H1 (cell line): ENCODE data around the gene TSPAN1. TPM values are rescaled to one million over a fixed set of nuclear protein-coding genes. Genes with fewer than 3 reads are reported as not detected.

ENCODE experiments used
- CTCF ChIA-PET: fragments of 300-600 bp; sonication (Branson Sonifier 250); formaldehyde crosslinking; loops from one replicate; lab custom pipeline; 2021; ENCODE audit not compliant: partially characterized antibody; lab: Charles Lee
- POLR2A ChIA-PET: fragments of 300-600 bp; sonication (Branson Sonifier 250); formaldehyde crosslinking; loops from one replicate; lab custom pipeline; 2021; ENCODE audit warnings: inconsistent platforms; ENCODE audit not compliant: partially characterized antibody; lab: Charles Lee
- DNase-seq, 2 experiments: peaks; one replicate each; pipeline versions ENCODE4 v3.0.0 to v3.0.0-alpha.2; 2010 to 2022; ENCODE audit warnings: low spot score in 2 of 2, low read depth in 1 of 2, mixed read lengths in 1 of 2
- FAIRE-seq: peaks from 2 replicates; lab custom pipeline; 2011; peaks lifted over from hg19 to GRCh38; lab: Jason Lieb, UNC
- H2AFZ ChIP-seq: 2 replicates; pipeline ENCODE4 v1.8.1; 2012; ENCODE audit warnings: low read length, inconsistent platforms
- H2AK5ac ChIP-seq: 2 replicates; pipeline ENCODE4 v1.6.1; 2013; ENCODE audit warnings: low read depth, low read length
- H2BK120ac ChIP-seq: replicated peaks from 2 replicates; pipeline ENCODE3; 2013; ENCODE audit warnings: low read depth, low read length, inconsistent platforms
- H2BK12ac ChIP-seq: 2 replicates; pipeline ENCODE4 v1.6.1; 2013; ENCODE audit warnings: low read depth, low read length
- H2BK15ac ChIP-seq: 2 replicates; pipeline ENCODE4 v1.6.1; 2013; ENCODE audit warnings: low read length
- H2BK20ac ChIP-seq: 2 replicates; pipeline ENCODE4 v1.6.1; 2013; ENCODE audit warnings: low read length
- H2BK5ac ChIP-seq: 2 replicates; pipeline ENCODE4 v1.6.1; 2013; ENCODE audit warnings: low read depth, low read length
- H3K14ac ChIP-seq: 2 replicates; pipeline ENCODE4 v1.6.1; 2013; ENCODE audit warnings: inconsistent platforms; ENCODE audit not compliant: insufficient read length
- H3K18ac ChIP-seq: 2 replicates; pipeline ENCODE4 v1.6.1; 2013; ENCODE audit warnings: low read length; ENCODE audit errors: extremely low read depth
- H3K23ac ChIP-seq: 2 replicates; pipeline ENCODE4 v1.6.1; 2013; ENCODE audit warnings: inconsistent platforms; ENCODE audit not compliant: insufficient read length
- H3K23me2 ChIP-seq: 2 replicates; pipeline ENCODE4 v1.6.1; 2013; ENCODE audit warnings: low read depth, low read length
- H3K27ac ChIP-seq: 2 replicates; pipeline ENCODE4 v1.6.1; 2011; ENCODE audit warnings: low read depth, low read length, inconsistent platforms
- H3K27me3 ChIP-seq, 4 experiments: replicated peaks in 1 of 4; 1 replicate in 1 of 4; 2 replicates in 3 of 4; pipeline versions ENCODE4 v1.6.1 to v1.8.1; 2011 to 2013; ENCODE audit warnings: low read length in 3 of 4, mild to moderate bottlenecking in 3 of 4, inconsistent platforms in 2 of 4, mixed read lengths in 2 of 4, moderate library complexity in 1 of 4; ENCODE audit not compliant: control insufficient read depth in 3 of 4, insufficient read depth in 3 of 4; ENCODE audit errors: extremely low read depth in 1 of 4
- H3K36me3 ChIP-seq, 4 experiments: 2 replicates each; pipeline versions ENCODE4 v1.6.1 to v1.8.1; 2011 to 2013; ENCODE audit warnings: mild to moderate bottlenecking in 4 of 4, low read length in 3 of 4, moderate library complexity in 2 of 4, control low read depth in 1 of 4, inconsistent platforms in 1 of 4; ENCODE audit not compliant: insufficient read depth in 4 of 4, control insufficient read depth in 2 of 4
- H3K4ac ChIP-seq: replicated peaks from 2 replicates; pipeline ENCODE3; 2013; ENCODE audit warnings: low read length, low read depth, mixed read lengths, inconsistent platforms; ENCODE audit not compliant: insufficient read length
- H3K4me1 ChIP-seq, 4 experiments: replicated peaks in 1 of 4; 1 replicate in 1 of 4; 2 replicates in 3 of 4; pipeline versions ENCODE4 v1.6.1 to v1.8.1; 2011 to 2013; ENCODE audit warnings: low read length in 3 of 4, inconsistent platforms in 2 of 4, mixed read lengths in 1 of 4; ENCODE audit not compliant: insufficient read depth in 4 of 4, control insufficient read depth in 3 of 4
- H3K4me2 ChIP-seq, 2 experiments: 2 replicates each; pipeline versions ENCODE4 v1.6.1 to v1.8.1; 2011 to 2013; ENCODE audit warnings: low read depth in 2 of 2, low read length in 2 of 2, control low read depth in 1 of 2, inconsistent platforms in 1 of 2, mild to moderate bottlenecking in 1 of 2; ENCODE audit not compliant: insufficient read depth in 1 of 2
- H3K4me3 ChIP-seq, 4 experiments: fragments of 200-600, 300-600 bp in 1 of 4; sonication (generic), shearing (Covaris generic), sonication (Bioruptor Twin) in 1 of 4; 2 replicates each; pipeline versions ENCODE4 v1.5.1 to v1.8.1; 2011 to 2016; ENCODE audit warnings: low read length in 4 of 4, low read depth in 3 of 4, control low read depth in 2 of 4, inconsistent platforms in 2 of 4, mild to moderate bottlenecking in 2 of 4, mixed read lengths in 1 of 4, moderate library complexity in 1 of 4; ENCODE audit not compliant: insufficient read depth in 2 of 4; ENCODE audit errors: extremely low read depth in 1 of 4
- H3K56ac ChIP-seq: replicated peaks from 2 replicates; pipeline ENCODE3; 2013; ENCODE audit warnings: low read depth, mild to moderate bottlenecking, mixed read lengths, low read length, inconsistent platforms; ENCODE audit not compliant: insufficient read length
- H3K79me1 ChIP-seq: 2 replicates; pipeline ENCODE4 v1.6.1; 2013; ENCODE audit warnings: low read depth, low read length, control low read depth
- H3K79me2 ChIP-seq, 2 experiments: 2 replicates each; pipeline versions ENCODE4 v1.6.1 to v1.8.1; 2012 to 2013; ENCODE audit warnings: low read length in 2 of 2, mild to moderate bottlenecking in 2 of 2, inconsistent platforms in 1 of 2; ENCODE audit not compliant: insufficient read depth in 2 of 2, control insufficient read depth in 1 of 2
- H3K9ac ChIP-seq, 4 experiments: replicated peaks in 1 of 4; 1 replicate in 1 of 4; 2 replicates in 3 of 4; pipeline versions ENCODE4 v1.6.1 to v1.8.1; 2011 to 2013; ENCODE audit warnings: low read depth in 3 of 4, low read length in 3 of 4, control low read depth in 2 of 4, mild to moderate bottlenecking in 2 of 4, moderate library complexity in 2 of 4, inconsistent platforms in 1 of 4; ENCODE audit errors: extremely low read depth in 1 of 4
- H3K9me3 ChIP-seq, 2 experiments: 2 replicates each; pipeline versions ENCODE4 v1.6.1 to v1.8.1; 2012 to 2013; ENCODE audit warnings: mild to moderate bottlenecking in 2 of 2, moderate library complexity in 2 of 2, control low read depth in 1 of 2, inconsistent platforms in 1 of 2, low read depth in 1 of 2, low read length in 1 of 2, mixed read lengths in 1 of 2; ENCODE audit not compliant: insufficient read depth in 2 of 2
- H4K20me1 ChIP-seq, 2 experiments: replicated peaks in 1 of 2; 2 replicates each; pipeline versions ENCODE3 to v1.8.1; 2011 to 2013; ENCODE audit warnings: inconsistent platforms in 2 of 2, low read length in 2 of 2, mild to moderate bottlenecking in 1 of 2; ENCODE audit not compliant: insufficient read depth in 2 of 2, control insufficient read depth in 1 of 2
- H4K5ac ChIP-seq: 2 replicates; pipeline ENCODE4 v1.6.1; 2013; ENCODE audit warnings: low read length, low read depth, mixed read lengths, inconsistent platforms; ENCODE audit not compliant: insufficient read length
- H4K8ac ChIP-seq: 2 replicates; pipeline ENCODE4 v1.8.0; 2013; ENCODE audit warnings: mild to moderate bottlenecking, moderate library complexity, low read length, inconsistent platforms; ENCODE audit not compliant: insufficient read depth; ENCODE audit errors: extremely low read depth
- H4K91ac ChIP-seq: replicated peaks from 2 replicates; pipeline ENCODE3; 2013; ENCODE audit warnings: low read length, mixed read lengths, inconsistent platforms; ENCODE audit not compliant: insufficient read length
- ASH2L ChIP-seq: fragments of 200-600, 300-600 bp; sonication (generic); IDR thresholded peaks from one replicate; pipeline ENCODE4 v1.7.1; 2017; ENCODE audit warnings: low read length
- BACH1 ChIP-seq: IDR thresholded peaks from 2 replicates; pipeline ENCODE4 v1.6.1; 2012; ENCODE audit warnings: low read length, improper control_type of control experiment
- KDM4A ChIP-seq: IDR thresholded peaks from one replicate; pipeline ENCODE4 v1.7.1; 2012; ENCODE audit warnings: low read depth, mild to moderate bottlenecking, moderate library complexity, low read length, inconsistent platforms; ENCODE audit not compliant: severe bottlenecking
- SIN3A ChIP-seq, 2 experiments: IDR thresholded peaks in 1 of 2; conservative IDR thresholded peaks in 1 of 2; 2 replicates each; pipeline ENCODE4 v1.6.1; 2011 to 2012; ENCODE audit warnings: low read length in 2 of 2, improper control_type of control experiment in 1 of 2, low read depth in 1 of 2, mild to moderate bottlenecking in 1 of 2
- SIRT6 ChIP-seq: IDR thresholded peaks from one replicate; pipeline ENCODE4 v1.7.1; 2012; ENCODE audit warnings: low read length, inconsistent platforms
- SP2 ChIP-seq: IDR thresholded peaks from 2 replicates; pipeline ENCODE4 v1.6.1; 2012; ENCODE audit warnings: mild to moderate bottlenecking, low read length, inconsistent platforms
- YY1 ChIP-seq: IDR thresholded peaks from 2 replicates; pipeline ENCODE4 v1.6.1; 2011; ENCODE audit warnings: low read depth, mild to moderate bottlenecking, low read length
- WGBS, 2 experiments: shearing (Covaris generic) in 1 of 2; methylation state at CpG; one replicate each; pipeline versions ENCODE4 v1.1.6 to v1.1.7; 2013 to 2015; ENCODE audit warnings: low lambda C conversion rate in 2 of 2, mixed read lengths in 2 of 2, inconsistent platforms in 1 of 2, low coverage in 1 of 2, missing lambda C conversion rate in 1 of 2; ENCODE audit not compliant: insufficient replicate concordance in 2 of 2, insufficient coverage in 1 of 2, insufficient read length in 1 of 2; ENCODE audit errors: extremely low coverage in 1 of 2, missing lambda C conversion rate in 1 of 2; 5-methylcytosine and 5-hydroxymethylcytosine counted together
- polyA plus RNA-seq, 7 experiments: library from polyadenylated mRNA; depleted of rRNA in 3 of 7; stranded (reverse) in 5 of 7; unstranded in 2 of 7; fragments of >200 nt in 5 of 7; fragments of 200-250 nt in 2 of 7; gene quantifications; 1 replicate in 5 of 7; 2 replicates in 1 of 7; 4 replicates in 1 of 7; pipeline versions ENCODE4 v1.2.1 to v1.2.3, GENCODE V29; 2011 to 2013; ENCODE audit warnings: missing spikeins in 2 of 7, mixed read lengths in 2 of 7
- total RNA-seq: library from RNA; stranded (reverse); fragmentation: NEBNext Ultra II Directional; extraction: Animal tissue kit (Norgen Biotek cat#: 25700); gene quantifications from 2 replicates; pipeline ENCODE4 v1.2.1, GENCODE V29; 2021
- TF ChIP-seq, protein P1 (sequence below): IDR thresholded peaks from 2 replicates; pipeline ENCODE4 v1.6.1; 2012; ENCODE audit warnings: inconsistent platforms

The TSPAN1 gene
- total and polyA plus RNA-seq, 2 of the 8 experiments (the other 6 are each of a cell fraction or from before 2014, with no cell fraction given): 0.05 TPM; not detected in 1

DNA sequence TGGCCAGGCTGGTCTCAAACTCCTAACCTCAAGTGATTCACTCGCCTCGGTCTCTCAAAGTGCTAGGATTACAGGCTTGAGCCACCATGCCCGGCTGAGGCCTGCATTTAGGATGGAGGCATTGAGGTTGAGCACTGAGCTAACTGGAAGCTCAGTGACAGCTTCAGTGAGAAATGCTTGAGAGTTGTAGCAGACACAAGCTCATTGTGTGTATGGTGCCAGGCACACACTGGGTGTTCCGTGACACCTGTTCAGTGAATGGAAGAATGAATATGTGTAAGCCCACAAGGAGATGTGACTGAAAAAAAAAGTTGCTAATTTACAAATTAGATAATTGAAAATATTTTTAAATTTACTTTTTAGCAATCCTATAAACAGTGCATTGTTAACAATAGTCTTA, 50.1 kb downstream of the TSPAN1 start:
- H2AK5ac ChIP-seq: no peak overlapping the region
- H3K18ac ChIP-seq: no peak overlapping the region
- H2BK20ac ChIP-seq: no peak overlapping the region
- no peaks in the 10 kb centered on the region for H3K27me3 ChIP-seq
- no peaks in the 10 kb centered on the region for H3K79me2 ChIP-seq
- H3K4me1 ChIP-seq: peaks cover 3 to 11% (median 7%) of the 10 kb centered on the region in 4 experiments; a peak in 6 of 7 replicates
- H3K79me1 ChIP-seq: no peaks in the 10 kb centered on the region
- no peak for FAIRE-seq
- no peak overlapping the region for H2BK12ac ChIP-seq
- H3K9me3 ChIP-seq: no peaks in the 10 kb centered on the region
- no peak overlapping the region for H3K56ac ChIP-seq
- H2AFZ ChIP-seq: no peak overlapping the region
- H4K8ac ChIP-seq: no peak overlapping the region
- H3K9ac ChIP-seq: no peak overlapping the region
- CTCF ChIA-PET: interaction anchor here (0.6 to 5.4 kb wide), 16 partner anchors 8 to 187 kb away, joined by 3 to 73 read pairs (median 10); partner anchors contain the start of genes LURAP1, P3R3URF and RAD54L
- DNase-seq: no peak
- H4K91ac ChIP-seq: no peak overlapping the region
- H2BK15ac ChIP-seq: no peak overlapping the region
- H3K4ac ChIP-seq: no peak overlapping the region
- no peak overlapping the region for H3K23ac ChIP-seq
- no peak overlapping the region for H2BK5ac ChIP-seq
- no peak overlapping the region for H3K4me2 ChIP-seq
- no peak overlapping the region for H4K5ac ChIP-seq
- POLR2A ChIA-PET: interaction anchor here (1.3 to 2.2 kb wide), 3 partner anchors 10 to 44 kb away, joined by 4 to 16 read pairs (median 4); partner anchors contain the start of gene RAD54L
- no peaks in the 10 kb centered on the region for H3K23me2 ChIP-seq
- 95% methylated on average over 4 of the region's 4 CpGs; no CpG with 5 or more reads in 1 of the 2 experiments for WGBS, 2 experiments
- H4K20me1 ChIP-seq: no peaks in the 10 kb centered on the region
- no peak overlapping the region for H3K14ac ChIP-seq
- H3K4me3 ChIP-seq: no peak overlapping the region
- no peak overlapping the region for H3K27ac ChIP-seq
- H3K36me3 ChIP-seq: no peaks in the 10 kb centered on the region
- H2BK120ac ChIP-seq: no peak overlapping the region
- TF ChIP-seq ASH2L (no peak), SP2 (no peak), KDM4A (no peak), SIN3A (conservative IDR thresholded peaks at IDR 0.05 in 1 of 2, IDR thresholded peaks at IDR 0.05 in 1 of 2; ENCODE audit: low read depth in 1 of 2, low read length in 2 of 2) (no peak), SIRT6 (no peak), YY1 (no peak), BACH1 (no peak)
- TF ChIP-seq, protein P1, sequence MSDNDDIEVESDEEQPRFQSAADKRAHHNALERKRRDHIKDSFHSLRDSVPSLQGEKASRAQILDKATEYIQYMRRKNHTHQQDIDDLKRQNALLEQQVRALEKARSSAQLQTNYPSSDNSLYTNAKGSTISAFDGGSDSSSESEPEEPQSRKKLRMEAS: no peak
